ENCODE measurements around the gene ERI3.

DNA sequence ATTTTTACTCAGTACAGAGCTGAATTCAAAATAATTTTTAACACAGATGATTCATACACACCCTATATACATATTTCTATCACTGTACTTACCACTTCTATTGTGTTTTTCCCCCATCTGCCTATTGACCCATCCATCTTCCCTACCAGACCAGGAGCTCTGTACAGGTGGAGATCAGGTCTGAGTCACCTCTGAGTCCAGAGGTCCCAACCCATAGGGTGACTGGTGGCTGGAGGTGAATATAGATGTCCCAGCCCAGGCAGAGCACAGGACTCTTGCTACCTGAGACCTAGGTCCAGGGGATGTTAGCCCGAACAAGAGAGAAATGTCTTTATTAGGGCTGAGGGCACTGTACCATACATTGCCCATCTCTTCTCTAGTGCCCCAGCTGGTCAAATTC is 87.0 kb downstream of the ERI3 start:
- TF ChIP-seq POLR2A (IDR thresholded peaks at IDR 0.05; ENCODE audit: low read depth, low read length) (no peak), POLR2AphosphoS5 (IDR thresholded peaks at IDR 0.05; ENCODE audit: low read depth, low read length) (no peak)

Measured in GM12892 (cell line).